ENCODE results near the gene SS18L1.

Gene SS18L1

GRCh38 chr20:62151225-62151624, 7.7 kb downstream of the SS18L1 start:
- no peak for TF ChIP-seq POU2F2 (IDR thresholded peaks at IDR 0.05; ENCODE audit: low read depth, low read length)
- TF ChIP-seq TAF1 (IDR thresholded peaks at IDR 0.05; ENCODE audit: low read depth, low read length), result no peak
- no peak for TF ChIP-seq PAX5 (IDR thresholded peaks at IDR 0.05; ENCODE audit: insufficient read depth, low read length, severe bottlenecking)
- TF ChIP-seq POLR2A (IDR thresholded peaks at IDR 0.05; ENCODE audit: low read depth, low read length), result no peak
- FAIRE-seq (no peak), DNase-seq (ENCODE audit: insufficient read length, low spot score) (no peak)

- TF ChIP-seq POLR2AphosphoS5 (IDR thresholded peaks at IDR 0.05; ENCODE audit: low read depth, low read length) (no peak), SPI1 (IDR thresholded peaks at IDR 0.05; ENCODE audit: low read depth, low read length) (no peak), PAX5 (IDR thresholded peaks at IDR 0.05; ENCODE audit: insufficient read depth, low read length, severe bottlenecking) (no peak)
- no peak for FAIRE-seq
- DNase-seq (ENCODE audit: insufficient read length, low spot score), result no peak
Measured at GRCh38 chr20:62151835-62152364, 8.3 kb downstream of the SS18L1 start.

GRCh38 chr20:62155428-62156253, 12.1 kb downstream of the SS18L1 start:
- TF ChIP-seq TAF1 (IDR thresholded peaks at IDR 0.05; ENCODE audit: low read depth, low read length) (no peak), POLR2A (IDR thresholded peaks at IDR 0.05; ENCODE audit: low read depth, low read length) (no peak), SPI1 (IDR thresholded peaks at IDR 0.05; ENCODE audit: low read depth, low read length) (no peak), POU2F2 (IDR thresholded peaks at IDR 0.05; ENCODE audit: low read depth, low read length) (no peak), POLR2AphosphoS5 (IDR thresholded peaks at IDR 0.05; ENCODE audit: low read depth, low read length) (no peak), PAX5 (IDR thresholded peaks at IDR 0.05; ENCODE audit: insufficient read depth, low read length, severe bottlenecking) (no peak)
- no peak for FAIRE-seq
- no peak for DNase-seq (ENCODE audit: insufficient read length, low spot score)

GRCh38 chr20:62156254-62156556, 12.6 kb downstream of the SS18L1 start:
- no peak for FAIRE-seq
- no peak for DNase-seq (ENCODE audit: insufficient read length, low spot score)
- TF ChIP-seq POLR2AphosphoS5 (IDR thresholded peaks at IDR 0.05; ENCODE audit: low read depth, low read length), result no peak
- TF ChIP-seq PAX5 (IDR thresholded peaks at IDR 0.05; ENCODE audit: insufficient read depth, low read length, severe bottlenecking), result no peak
- TF ChIP-seq TAF1 (IDR thresholded peaks at IDR 0.05; ENCODE audit: low read depth, low read length), result no peak
- TF ChIP-seq POU2F2 (IDR thresholded peaks at IDR 0.05; ENCODE audit: low read depth, low read length), result no peak
- no peak for TF ChIP-seq SPI1 (IDR thresholded peaks at IDR 0.05; ENCODE audit: low read depth, low read length)
- no peak for TF ChIP-seq POLR2A (IDR thresholded peaks at IDR 0.05; ENCODE audit: low read depth, low read length)

- no peak for FAIRE-seq
Measured at GRCh38 chr20:62156592-62157386, 13.2 kb downstream of the SS18L1 start.

GRCh38 chr20:62157387-62158087, 14.0 kb downstream of the SS18L1 start:
- DNase-seq (ENCODE audit: insufficient read length, low spot score) (no peak), FAIRE-seq (no peak)
- no peak for TF ChIP-seq SPI1 (IDR thresholded peaks at IDR 0.05; ENCODE audit: low read depth, low read length)
- no peak for TF ChIP-seq POLR2A (IDR thresholded peaks at IDR 0.05; ENCODE audit: low read depth, low read length)
- no peak for TF ChIP-seq TAF1 (IDR thresholded peaks at IDR 0.05; ENCODE audit: low read depth, low read length)
- TF ChIP-seq POU2F2 (IDR thresholded peaks at IDR 0.05; ENCODE audit: low read depth, low read length), result no peak
- no peak for TF ChIP-seq POLR2AphosphoS5 (IDR thresholded peaks at IDR 0.05; ENCODE audit: low read depth, low read length)
- TF ChIP-seq PAX5 (IDR thresholded peaks at IDR 0.05; ENCODE audit: insufficient read depth, low read length, severe bottlenecking), result no peak

More at GRCh38 chr20:62156592-62157386, 13.2 kb downstream of the SS18L1 start:
- no peak for TF ChIP-seq POU2F2 (IDR thresholded peaks at IDR 0.05; ENCODE audit: low read depth, low read length)
- TF ChIP-seq POLR2AphosphoS5 (IDR thresholded peaks at IDR 0.05; ENCODE audit: low read depth, low read length), result no peak
- no peak for TF ChIP-seq SPI1 (IDR thresholded peaks at IDR 0.05; ENCODE audit: low read depth, low read length)
- no peak for TF ChIP-seq PAX5 (IDR thresholded peaks at IDR 0.05; ENCODE audit: insufficient read depth, low read length, severe bottlenecking)
- no peak for TF ChIP-seq POLR2A (IDR thresholded peaks at IDR 0.05; ENCODE audit: low read depth, low read length)
- no peak for TF ChIP-seq TAF1 (IDR thresholded peaks at IDR 0.05; ENCODE audit: low read depth, low read length)
- DNase-seq (ENCODE audit: insufficient read length, low spot score), result peak; percentile 95

- no peak for FAIRE-seq
- TF ChIP-seq POLR2A (IDR thresholded peaks at IDR 0.05; ENCODE audit: low read depth, low read length) (no peak), POU2F2 (IDR thresholded peaks at IDR 0.05; ENCODE audit: low read depth, low read length) (no peak), POLR2AphosphoS5 (IDR thresholded peaks at IDR 0.05; ENCODE audit: low read depth, low read length) (no peak), SPI1 (IDR thresholded peaks at IDR 0.05; ENCODE audit: low read depth, low read length) (no peak), TAF1 (IDR thresholded peaks at IDR 0.05; ENCODE audit: low read depth, low read length) (no peak), PAX5 (IDR thresholded peaks at IDR 0.05; ENCODE audit: insufficient read depth, low read length, severe bottlenecking) (no peak)
Measured at GRCh38 chr20:62158088-62158400, 14.5 kb downstream of the SS18L1 start.

GRCh38 chr20:62158541-62158940, 15.0 kb downstream of the SS18L1 start:
- DNase-seq (ENCODE audit: insufficient read length, low spot score) (no peak), FAIRE-seq (no peak)
- no peak for TF ChIP-seq SPI1 (IDR thresholded peaks at IDR 0.05; ENCODE audit: low read depth, low read length)
- TF ChIP-seq POU2F2 (IDR thresholded peaks at IDR 0.05; ENCODE audit: low read depth, low read length), result no peak
- no peak for TF ChIP-seq POLR2AphosphoS5 (IDR thresholded peaks at IDR 0.05; ENCODE audit: low read depth, low read length)
- no peak for TF ChIP-seq POLR2A (IDR thresholded peaks at IDR 0.05; ENCODE audit: low read depth, low read length)
- TF ChIP-seq TAF1 (IDR thresholded peaks at IDR 0.05; ENCODE audit: low read depth, low read length), result no peak
- no peak for TF ChIP-seq PAX5 (IDR thresholded peaks at IDR 0.05; ENCODE audit: insufficient read depth, low read length, severe bottlenecking)

More at GRCh38 chr20:62158088-62158400, 14.5 kb downstream of the SS18L1 start:
- no peak for DNase-seq (ENCODE audit: insufficient read length, low spot score)

- FAIRE-seq (no peak), DNase-seq (ENCODE audit: insufficient read length, low spot score) (no peak)
- no peak for TF ChIP-seq POU2F2 (IDR thresholded peaks at IDR 0.05; ENCODE audit: low read depth, low read length)
- TF ChIP-seq TAF1 (IDR thresholded peaks at IDR 0.05; ENCODE audit: low read depth, low read length), result no peak
- TF ChIP-seq PAX5 (IDR thresholded peaks at IDR 0.05; ENCODE audit: insufficient read depth, low read length, severe bottlenecking), result no peak
- no peak for TF ChIP-seq POLR2AphosphoS5 (IDR thresholded peaks at IDR 0.05; ENCODE audit: low read depth, low read length)
- TF ChIP-seq POLR2A (IDR thresholded peaks at IDR 0.05; ENCODE audit: low read depth, low read length), result no peak
- TF ChIP-seq SPI1 (IDR thresholded peaks at IDR 0.05; ENCODE audit: low read depth, low read length), result no peak
Measured at GRCh38 chr20:62159052-62159451, 15.5 kb downstream of the SS18L1 start.
